Smooth muscle cell (in vitro differentiated cells): ENCODE measurements around the gene SMIM10. TPM values are rescaled to one million over a fixed set of nuclear protein-coding genes. Genes with fewer than 3 reads are reported as not detected.
"Not testable (repeated sequence)": the region's sequence is repeated elsewhere in the genome, so short reads cannot be mapped to it uniquely, and the experiment has no call there.

Experiments
- DNase-seq: peaks from one replicate; lab custom pipeline; 2025; ENCODE audit not compliant: unreplicated experiment; lab: John Stamatoyannopoulos, UW
- H2AFZ ChIP-seq: fragments of 200-600 bp; sonication (generic); 2 replicates; pipeline ENCODE4 v1.6.0; 2016; ENCODE audit warnings: antibody characterized with exemption, low read depth, mild to moderate bottlenecking
- H3F3A ChIP-seq: fragments of 200-600 bp; sonication (generic); 2 replicates; pipeline ENCODE4 v1.6.0; 2017; ENCODE audit warnings: antibody characterized with exemption, low read depth
- H3K27ac ChIP-seq: fragments of 200-600 bp; sonication (generic); 2 replicates; pipeline ENCODE4 v1.5.1; 2016; ENCODE audit warnings: low read depth, mild to moderate bottlenecking
- H3K27me3 ChIP-seq: fragments of 200-600 bp; sonication (generic); 2 replicates; pipeline ENCODE4 v1.6.1; 2016; ENCODE audit warnings: low read depth, mild to moderate bottlenecking
- H3K36me3 ChIP-seq: fragments of 200-600 bp; sonication (generic); 2 replicates; pipeline ENCODE4 v1.5.1; 2016; ENCODE audit warnings: low read depth
- H3K4me1 ChIP-seq: fragments of 200-600 bp; sonication (generic); 2 replicates; pipeline ENCODE4 v1.5.1; 2016; ENCODE audit warnings: low read depth
- H3K4me2 ChIP-seq: fragments of 200-600 bp; sonication (generic); 2 replicates; pipeline ENCODE4 v1.6.0; 2016; ENCODE audit warnings: mild to moderate bottlenecking
- H3K4me3 ChIP-seq: fragments of 200-600 bp; sonication (generic); 2 replicates; pipeline ENCODE4 v1.5.1; 2016; ENCODE audit warnings: mild to moderate bottlenecking
- H3K79me2 ChIP-seq: fragments of 200-600 bp; sonication (generic); 2 replicates; pipeline ENCODE4 v1.6.0; 2016; ENCODE audit warnings: low read depth, mild to moderate bottlenecking
- H3K9ac ChIP-seq: fragments of 200-600 bp; sonication (generic); 2 replicates; pipeline ENCODE4 v1.6.0; 2016; ENCODE audit warnings: low read depth
- H3K9me3 ChIP-seq: fragments of 200-600 bp; sonication (generic); replicated peaks from 2 replicates; pipeline ENCODE4 v1.5.1; 2016; ENCODE audit warnings: low read depth
- H4K20me1 ChIP-seq: fragments of 200-600 bp; sonication (generic); 2 replicates; pipeline ENCODE4 v1.6.0; 2016; ENCODE audit warnings: low read depth
- CTCF ChIP-seq: fragments of 200-600 bp; sonication (generic); IDR thresholded peaks from 2 replicates; pipeline ENCODE4 v1.5.1; 2017; ENCODE audit warnings: borderline replicate concordance, mild to moderate bottlenecking, antibody characterized with exemption; ENCODE audit not compliant: insufficient read depth, poor library complexity, severe bottlenecking
- WGBS: methylation state at CpG from one replicate; pipeline ENCODE4 v1.1.7; 2016; ENCODE audit warnings: low lambda C conversion rate; 5-methylcytosine and 5-hydroxymethylcytosine counted together
- polyA plus RNA-seq: library from polyadenylated mRNA; unstranded; fragments of >200 nt; fragmentation: Nextera tagmentation; extraction: Ambion mirVana; gene quantifications from 2 replicates; pipeline ENCODE4 v1.2.1, GENCODE V29; 2016
- total RNA-seq: library from RNA; depleted of rRNA; stranded (reverse); fragments of >200 nt; gene quantifications from 2 replicates; pipeline ENCODE4 v1.2.3, GENCODE V29; 2014

The SMIM10 gene
- total and polyA plus RNA-seq, 2 experiments from 2014 or later, result 2.0 to 2.7 TPM

GRCh38 chrX:135009057-135009610 is 18.3 kb downstream of the SMIM10 start:
- H3K9ac ChIP-seq, result no peak overlapping the region
- no peak overlapping the region for H3K27ac ChIP-seq
- H2AFZ ChIP-seq, result no peak overlapping the region
- no peaks in the 10 kb centered on the region for H3K9me3 ChIP-seq
- H4K20me1 ChIP-seq, result no peaks in the 10 kb centered on the region
- no peak overlapping the region for H3K4me2 ChIP-seq
- H3K4me3 ChIP-seq, result no peak overlapping the region
- TF ChIP-seq CTCF, result no peak
- no peak for DNase-seq
- no peaks in the 10 kb centered on the region for H3K27me3 ChIP-seq
- no peaks in the 10 kb centered on the region for H3K4me1 ChIP-seq
- no peaks in the 10 kb centered on the region for H3F3A ChIP-seq
- H3K36me3 ChIP-seq, result no peaks in the 10 kb centered on the region
- no peaks in the 10 kb centered on the region for H3K79me2 ChIP-seq
- 79% methylated on average over 1 of the region's 1 CpG for WGBS

GRCh38 chrX:135009838-135010237 is 19.0 kb downstream of the SMIM10 start:
- Histone ChIP-seq H3K27ac (no peak overlapping the region), H3K36me3 (no peaks in the 10 kb centered on the region), H3K4me2 (no peak overlapping the region), H3K79me2 (no peaks in the 10 kb centered on the region), H3K27me3 (no peaks in the 10 kb centered on the region), H4K20me1 (no peaks in the 10 kb centered on the region), H3F3A (no peaks in the 10 kb centered on the region), H2AFZ (no peak overlapping the region), H3K4me3 (no peak overlapping the region), H3K9me3 (no peaks in the 10 kb centered on the region), H3K4me1 (no peaks in the 10 kb centered on the region), H3K9ac (no peak overlapping the region)
- DNase-seq, result no peak
- no peak for TF ChIP-seq CTCF
- WGBS, result 47% methylated on average over 4 of the region's 4 CpGs

- no peak for DNase-seq
- Histone ChIP-seq H3K27me3 (no peaks in the 10 kb centered on the region), H3K27ac (no peak overlapping the region), H3K9me3 (no peaks in the 10 kb centered on the region), H3K36me3 (no peaks in the 10 kb centered on the region), H3K9ac (no peak overlapping the region), H4K20me1 (no peaks in the 10 kb centered on the region), H3K4me2 (no peak overlapping the region), H3F3A (no peaks in the 10 kb centered on the region), H3K4me1 (no peaks in the 10 kb centered on the region), H3K79me2 (no peaks in the 10 kb centered on the region), H3K4me3 (no peak overlapping the region), H2AFZ (no peak overlapping the region)
- 74% methylated on average over 4 of the region's 4 CpGs for WGBS
- no peak for TF ChIP-seq CTCF
These were observed 20.1 kb downstream of the SMIM10 start for GRCh38 chrX:135010921-135011320.

- Histone ChIP-seq H3K36me3 (no peaks in the 10 kb centered on the region), H3K4me1 (peaks cover 3% of the 10 kb centered on the region), H3K27ac (no peak overlapping the region), H3K9ac (no peak overlapping the region), H4K20me1 (no peaks in the 10 kb centered on the region), H3K4me3 (no peak overlapping the region), H3F3A (no peaks in the 10 kb centered on the region), H3K27me3 (no peaks in the 10 kb centered on the region), H3K9me3 (no peaks in the 10 kb centered on the region), H2AFZ (no peak overlapping the region), H3K4me2 (no peak overlapping the region), H3K79me2 (no peaks in the 10 kb centered on the region)
- TF ChIP-seq CTCF, result no peak
- no peak for DNase-seq
- 56% methylated on average over 2 of the region's 2 CpGs for WGBS
These were observed 24.9 kb downstream of the SMIM10 start for GRCh38 chrX:135015523-135016245.

- not testable (repeated sequence) for H3K27me3 ChIP-seq, H3K27ac ChIP-seq, H3K36me3 ChIP-seq, H4K20me1 ChIP-seq, DNase-seq, H2AFZ ChIP-seq, H3K9ac ChIP-seq, H3K4me1 ChIP-seq, H3F3A ChIP-seq, H3K4me2 ChIP-seq, H3K79me2 ChIP-seq, H3K9me3 ChIP-seq, H3K4me3 ChIP-seq
- WGBS, result 80% methylated on average over 8 of the region's 8 CpGs
These were observed 29.1 kb downstream of the SMIM10 start for GRCh38 chrX:135019890-135020289.
